Activated CD4-positive, CD25-positive, alpha-beta regulatory T cell treated with anti-CD3 and anti-CD28 coated beads, Interleukin-2, amount 50 U/mL, for 24 hours (primary cell): Measurements from ENCODE around the gene KCNJ16.

Source experiments
- ATAC-seq, 2 donors: fragments of 150-1000 bp; cut with Tn5 transposase; one replicate each; pipeline ENCODE4 v1.10.0; 2021; ENCODE audit warnings: mild to moderate bottlenecking in 1 of 2, moderate library complexity in 1 of 2

KCNJ16 gene

DNA sequence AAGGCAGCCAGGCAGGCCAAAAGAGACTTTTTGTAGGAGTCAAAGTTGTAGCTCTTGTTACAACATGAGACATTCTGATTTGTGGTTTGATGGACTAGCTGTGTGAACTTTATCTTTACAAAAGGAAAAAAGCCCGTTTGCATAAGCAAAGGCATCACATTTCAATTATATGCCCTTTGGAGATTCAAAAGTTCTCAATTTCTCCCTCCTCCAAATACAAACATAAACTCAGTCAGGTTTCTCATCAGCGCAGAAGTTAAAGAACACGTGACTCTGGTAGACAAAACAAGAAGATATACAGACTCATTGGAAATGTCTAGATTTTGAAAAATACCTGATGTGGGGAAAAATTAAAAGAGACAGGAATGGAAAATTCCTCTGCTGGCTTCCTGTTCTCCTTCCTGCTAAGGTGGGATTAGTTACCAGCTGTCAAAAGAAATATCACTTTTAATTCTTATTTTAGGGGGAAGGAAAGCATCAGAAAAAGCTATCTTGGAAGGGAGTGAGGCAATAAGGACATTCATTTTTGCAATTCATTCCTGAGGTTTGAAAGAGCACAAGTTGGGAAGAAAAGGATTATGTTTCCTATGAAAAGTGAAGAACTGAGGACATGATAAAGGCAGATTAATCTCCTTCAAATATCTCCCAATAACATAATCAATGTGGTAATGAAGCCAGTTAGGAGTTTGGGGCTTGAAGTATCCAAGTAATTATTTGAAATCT is 4.6 kb upstream of the KCNJ16 start:
- ATAC-seq, result no peak

GRCh38 chr17:70071127-70071526 is 3.9 kb upstream of the KCNJ16 start:
- no peak for ATAC-seq

DNA sequence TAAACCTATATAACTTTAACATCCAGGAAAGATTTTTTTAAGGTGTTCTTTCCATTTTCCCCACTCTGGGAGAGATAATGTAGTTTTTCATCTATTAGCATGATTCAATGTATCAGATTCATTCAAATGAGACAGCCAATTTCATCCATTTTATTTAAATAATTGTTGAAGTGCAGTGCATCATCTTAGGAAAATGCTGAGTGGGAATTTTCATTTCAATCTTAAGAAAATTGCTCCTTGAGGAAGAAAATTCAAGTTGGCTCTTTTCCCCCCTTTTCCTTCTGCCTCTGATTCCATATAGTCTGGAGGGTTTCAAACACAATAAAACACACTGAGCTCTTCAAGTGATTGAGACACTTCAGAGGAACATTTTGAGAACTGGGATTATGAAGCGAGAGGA is 3.4 kb upstream of the KCNJ16 start:
- ATAC-seq, result no peak

GRCh38 chr17:70072546-70073309 is 2.3 kb upstream of the KCNJ16 start:
- no peak for ATAC-seq

DNA sequence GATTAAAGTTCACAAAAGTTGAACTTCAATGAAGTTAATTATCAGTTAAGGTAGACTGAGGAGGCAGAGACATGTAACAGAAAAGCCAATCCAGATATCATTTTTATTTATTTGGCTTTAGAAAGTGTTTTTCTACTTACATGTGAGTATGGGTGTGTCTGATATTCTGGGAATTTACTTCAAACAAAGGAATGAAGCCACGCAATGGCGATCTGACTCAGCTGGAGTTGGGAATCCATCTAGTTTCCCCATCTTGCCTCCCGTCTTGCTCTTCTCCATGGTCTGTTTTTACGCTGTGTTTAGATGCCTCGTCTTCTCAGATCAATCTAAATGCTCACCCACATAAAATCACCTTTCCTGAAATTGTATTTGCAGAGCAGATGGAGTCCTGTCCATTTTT is 1.7 kb upstream of the KCNJ16 start:
- ATAC-seq, result no peak

DNA sequence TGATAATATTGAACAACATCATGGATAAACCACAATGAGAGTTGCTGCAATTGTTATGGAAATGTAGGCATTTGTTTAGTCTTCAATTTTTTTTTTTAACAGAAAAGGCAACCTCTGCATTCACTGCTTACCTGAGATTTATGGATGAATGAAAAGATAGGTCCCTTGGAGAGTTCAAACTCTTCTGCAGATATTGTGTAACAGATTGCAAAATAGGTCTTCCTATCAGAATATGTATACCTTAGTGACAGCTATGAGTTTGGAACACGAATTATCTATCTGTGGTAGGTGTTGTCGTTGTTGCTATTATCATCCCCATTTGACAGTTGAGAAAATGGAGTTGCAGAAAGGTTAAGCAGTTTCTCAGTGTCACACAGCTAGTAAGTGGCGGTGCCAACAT is 1.2 kb upstream of the KCNJ16 start:
- ATAC-seq, result no peak

- no peak for ATAC-seq
These were observed 692 bp upstream of the KCNJ16 start for GRCh38 chr17:70074236-70074830.

DNA sequence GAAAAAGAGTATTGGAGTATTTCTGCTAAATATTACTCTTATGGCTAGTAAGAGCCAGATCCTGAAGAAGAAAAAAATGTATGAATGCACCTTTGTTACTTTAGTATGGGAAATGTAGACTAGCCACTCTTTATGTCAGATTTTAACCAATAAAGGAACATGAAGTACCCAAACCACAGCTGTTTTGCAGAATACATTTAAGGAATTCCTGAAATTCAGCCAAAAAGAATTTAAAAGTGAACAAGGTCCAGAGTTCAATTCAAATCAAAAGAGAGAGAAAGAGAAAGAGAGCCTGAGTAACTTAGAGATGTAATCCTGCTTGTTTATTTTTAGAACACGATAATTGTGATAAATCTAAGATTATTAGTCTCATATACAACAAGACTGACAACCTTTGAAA is 1.2 kb downstream of the KCNJ16 start:
- ATAC-seq, result no peak

- ATAC-seq, result no peak
These were observed 1.8 kb downstream of the KCNJ16 start for GRCh38 chr17:70076831-70077230.

- ATAC-seq, result no peak
These were observed 3.5 kb downstream of the KCNJ16 start for GRCh38 chr17:70078549-70078948.

DNA sequence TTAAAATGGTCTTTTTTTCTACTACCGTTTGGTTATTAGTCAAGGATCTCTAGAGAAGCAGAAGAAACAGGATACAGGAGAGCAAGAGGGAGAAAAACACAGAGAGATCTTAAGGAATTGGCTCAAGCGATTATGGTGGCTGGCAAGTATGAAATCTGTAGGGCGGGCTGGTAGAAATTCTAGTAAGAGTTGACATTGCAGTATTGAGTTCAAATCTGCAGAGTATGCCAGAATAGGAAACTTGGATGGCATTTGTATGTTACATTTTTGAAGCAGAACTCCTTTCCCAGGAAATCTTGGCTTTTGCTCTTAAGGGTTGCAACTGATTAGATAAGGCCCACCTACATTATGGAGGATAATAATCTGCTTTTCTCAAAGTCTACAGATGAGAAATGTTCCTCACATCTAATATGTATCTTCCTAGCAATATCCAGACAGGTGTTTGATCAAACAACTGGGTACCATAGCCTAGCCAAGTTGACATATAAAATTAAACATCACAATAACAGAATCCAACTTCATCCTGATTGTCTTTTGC is 4.0 kb downstream of the KCNJ16 start:
- no peak for ATAC-seq

- no peak for ATAC-seq
These were observed 5.7 kb downstream of the KCNJ16 start for GRCh38 chr17:70080541-70081347.

DNA sequence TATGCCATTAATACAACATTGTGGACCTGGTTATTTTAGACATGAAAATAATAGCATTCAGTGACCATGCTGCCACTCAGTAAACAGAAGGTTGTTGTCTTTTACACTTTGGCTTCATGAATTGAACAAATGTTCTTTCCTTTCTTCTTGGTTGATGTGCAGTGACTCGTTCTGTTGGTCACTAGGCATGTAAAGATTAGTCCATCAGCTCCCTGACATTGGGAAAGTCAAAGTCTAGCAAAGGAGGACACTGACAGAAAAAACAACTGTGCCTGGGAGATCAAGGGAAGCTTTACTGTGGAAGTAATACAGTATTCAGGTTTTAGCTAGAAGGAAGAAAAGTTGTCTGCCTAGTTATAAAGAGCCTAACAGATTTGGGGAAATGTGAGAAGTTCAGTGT is 6.9 kb downstream of the KCNJ16 start:
- ATAC-seq, result no peak

- no peak for ATAC-seq
These were observed 9.5 kb downstream of the KCNJ16 start for GRCh38 chr17:70084476-70084875.

GRCh38 chr17:70086516-70086915 is 11.5 kb downstream of the KCNJ16 start:
- no peak for ATAC-seq

GRCh38 chr17:70089513-70090148 is 14.6 kb downstream of the KCNJ16 start:
- ATAC-seq, result no peak

- ATAC-seq, result no peak
These were observed 16.1 kb downstream of the KCNJ16 start for GRCh38 chr17:70091005-70091568.

DNA sequence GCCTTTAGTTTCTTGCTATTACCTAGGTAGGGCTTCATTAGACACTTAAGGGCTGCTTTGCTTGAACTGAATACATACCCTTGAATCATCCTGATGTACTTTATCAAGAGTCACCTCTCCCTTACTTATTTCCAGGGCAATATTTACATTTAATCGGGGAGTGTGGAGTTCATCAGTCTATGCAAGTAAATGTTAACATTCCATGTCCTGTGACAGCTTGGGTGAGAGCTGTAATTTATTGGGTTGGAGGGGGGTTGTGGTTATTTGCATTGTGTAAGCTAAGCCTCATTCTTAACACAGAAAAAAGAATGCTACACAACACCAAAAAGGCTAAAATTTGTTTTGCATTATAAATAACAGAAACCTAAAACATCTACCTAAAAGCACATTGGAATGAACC is 16.7 kb downstream of the KCNJ16 start:
- ATAC-seq, result no peak

DNA sequence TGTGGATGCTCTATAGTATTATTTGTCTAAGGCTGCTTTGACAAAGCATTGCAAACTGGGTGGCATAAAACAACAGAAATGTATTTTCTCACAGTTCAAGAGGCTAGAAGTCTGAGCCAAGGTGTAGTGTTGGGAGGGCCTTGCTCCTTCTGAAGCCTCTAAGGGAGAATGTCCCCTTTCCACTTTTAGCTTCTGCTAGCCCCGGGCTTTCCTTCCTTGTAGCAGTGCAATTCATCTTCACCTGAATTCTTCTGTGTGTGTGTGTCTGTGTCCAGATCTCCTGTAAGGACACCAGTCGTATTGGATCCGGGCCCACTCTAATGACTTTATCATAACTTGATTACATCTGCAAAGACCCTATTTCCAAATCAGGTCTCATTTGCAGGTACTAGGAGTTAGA is 18.1 kb downstream of the KCNJ16 start:
- no peak for ATAC-seq

DNA sequence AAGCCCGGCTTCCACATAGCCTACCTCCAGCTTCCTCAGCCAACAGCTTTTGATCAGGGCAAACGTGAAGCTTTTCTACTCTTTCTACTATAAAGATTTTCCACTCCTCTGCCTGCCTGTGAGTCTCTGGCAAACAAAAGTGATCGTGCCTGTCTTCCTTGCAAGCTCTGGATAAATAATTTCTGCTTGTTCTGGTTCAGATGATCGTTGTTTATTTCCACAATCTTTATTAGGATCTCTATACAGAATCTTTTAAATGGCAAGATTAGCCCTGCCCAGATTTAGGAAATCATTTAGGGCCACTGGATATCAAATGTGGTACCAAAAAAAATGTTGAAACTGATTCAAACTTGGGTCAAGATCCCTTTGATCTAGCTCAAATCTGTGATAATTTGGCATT is 20.4 kb downstream of the KCNJ16 start:
- no peak for ATAC-seq

DNA sequence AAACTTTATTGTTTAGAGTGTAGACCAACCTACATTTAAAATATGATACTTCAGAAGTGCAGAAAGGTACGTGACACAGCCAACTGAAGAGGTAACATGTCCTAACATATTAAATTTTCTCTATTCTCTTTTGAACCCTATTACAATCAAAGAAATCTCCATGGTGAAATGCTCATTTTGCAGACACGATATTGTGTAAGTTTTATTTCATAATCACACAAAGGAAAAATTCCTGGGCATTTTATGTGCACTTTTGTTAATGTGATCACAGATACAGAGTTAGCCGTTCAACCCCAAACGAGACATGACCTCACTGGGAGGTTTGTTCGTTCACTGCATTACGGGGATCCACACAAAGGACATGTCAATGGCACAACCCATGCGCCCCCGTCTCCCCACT is 21.8 kb downstream of the KCNJ16 start:
- ATAC-seq, result no peak

GRCh38 chr17:70098030-70098429 is 23.0 kb downstream of the KCNJ16 start:
- no peak for ATAC-seq
